ENCODE results near the gene CRISPLD2.

CRISPLD2 gene

DNA sequence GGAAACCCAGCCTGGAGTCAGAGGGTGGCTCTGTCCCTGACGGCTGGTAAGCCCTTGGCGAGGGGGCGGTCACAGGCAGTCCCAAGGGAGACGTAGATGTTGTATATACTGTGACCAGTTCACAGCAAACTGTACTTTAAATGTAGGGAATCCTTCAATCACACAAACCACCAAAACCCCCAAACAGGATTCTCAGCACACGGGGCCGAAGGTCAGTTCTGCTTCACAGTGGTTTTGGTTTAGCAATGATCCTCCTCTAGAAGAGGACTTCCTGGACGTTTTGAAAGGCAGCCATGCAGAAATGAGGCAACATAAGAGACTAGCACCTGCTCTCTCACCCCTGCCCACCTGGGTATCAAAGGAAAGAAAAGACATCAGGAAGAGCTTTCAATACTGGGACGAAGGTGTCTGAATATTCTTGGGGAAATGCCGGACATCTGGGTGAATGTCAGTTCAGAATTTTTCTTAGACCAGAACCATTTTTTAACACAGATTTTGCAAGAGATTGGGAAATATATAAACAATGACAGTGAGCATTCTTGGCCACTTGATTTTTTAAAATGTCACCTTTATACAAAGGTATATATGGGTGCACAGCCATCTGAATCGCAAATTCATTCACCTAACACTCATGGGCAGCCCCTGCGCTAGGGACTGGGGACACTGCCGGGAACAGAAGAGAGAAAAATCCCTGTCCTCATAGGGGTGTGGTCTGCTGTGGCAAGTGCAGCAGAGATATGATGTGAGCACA is 74.2 kb downstream of the CRISPLD2 start:
- no peak for TF ChIP-seq CTCF (IDR thresholded peaks at IDR 0.05)

DNA sequence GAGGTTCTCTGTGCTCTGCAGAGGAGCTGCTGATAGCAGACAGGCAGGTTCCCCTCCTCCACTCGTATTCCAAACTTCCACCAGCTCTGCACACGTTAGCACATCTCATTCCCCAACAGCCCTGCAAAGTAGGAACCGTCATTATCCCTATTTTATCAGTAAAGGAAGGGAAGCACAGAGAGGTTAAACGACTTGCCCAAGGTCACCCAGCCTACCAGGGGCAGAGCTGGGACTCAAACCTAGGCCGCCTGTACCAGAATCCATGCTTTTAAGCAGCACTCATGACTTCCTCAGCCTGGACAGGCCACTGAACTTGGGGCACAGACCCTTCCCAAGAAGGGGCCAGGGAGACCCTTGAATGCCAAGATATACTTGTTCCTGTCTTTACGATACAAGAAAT is 75.2 kb downstream of the CRISPLD2 start:
- TF ChIP-seq CTCF (IDR thresholded peaks at IDR 0.05) = no peak
- peak overlapping the region; percentile 97 for H3K27ac ChIP-seq
- no peaks in the 10 kb centered on the region for H3K9me3 ChIP-seq
- peak overlapping the region in 1 of 2 experiments; percentile 42 for H3K4me3 ChIP-seq (ENCODE audit: low read depth in 1 of 2, low read length in 1 of 2)
- H3K4me1 ChIP-seq (ENCODE audit: control insufficient read depth in 1 of 2, insufficient read depth in 1 of 2, low read depth in 1 of 2, low read length in 1 of 2) = peaks cover 78 to 81% of the 10 kb centered on the region in 2 experiments
- no peaks in the 10 kb centered on the region for H3K27me3 ChIP-seq
- H3K36me3 ChIP-seq = peaks cover 49% of the 10 kb centered on the region

More for the DNA sequence above, 74.2 kb downstream of the CRISPLD2 start:
- peak overlapping the region; percentile 97 for H3K27ac ChIP-seq
- peaks cover 49% of the 10 kb centered on the region for H3K36me3 ChIP-seq
- H3K9me3 ChIP-seq = no peaks in the 10 kb centered on the region
- H3K27me3 ChIP-seq = no peaks in the 10 kb centered on the region
- peaks cover 72 to 73% of the 10 kb centered on the region in 2 experiments for H3K4me1 ChIP-seq (ENCODE audit: control insufficient read depth in 1 of 2, insufficient read depth in 1 of 2, low read depth in 1 of 2, low read length in 1 of 2)
- H3K4me3 ChIP-seq (ENCODE audit: low read depth in 1 of 2, low read length in 1 of 2) = peak overlapping the region; percentile 7 to 42

GRCh38 chr16:84896847-84897246 is 77.1 kb downstream of the CRISPLD2 start:
- H3K4me1 ChIP-seq (ENCODE audit: control insufficient read depth in 1 of 2, insufficient read depth in 1 of 2, low read depth in 1 of 2, low read length in 1 of 2) = peaks cover 77 to 81% of the 10 kb centered on the region in 2 experiments
- peak overlapping the region in 1 of 2 experiments; percentile 3 for H3K4me3 ChIP-seq (ENCODE audit: low read depth in 1 of 2, low read length in 1 of 2)
- peaks cover 45% of the 10 kb centered on the region for H3K36me3 ChIP-seq
- H3K27ac ChIP-seq = peak overlapping the region; percentile 97
- no peaks in the 10 kb centered on the region for H3K27me3 ChIP-seq
- no peak for TF ChIP-seq CTCF (IDR thresholded peaks at IDR 0.05)
- no peaks in the 10 kb centered on the region for H3K9me3 ChIP-seq

DNA sequence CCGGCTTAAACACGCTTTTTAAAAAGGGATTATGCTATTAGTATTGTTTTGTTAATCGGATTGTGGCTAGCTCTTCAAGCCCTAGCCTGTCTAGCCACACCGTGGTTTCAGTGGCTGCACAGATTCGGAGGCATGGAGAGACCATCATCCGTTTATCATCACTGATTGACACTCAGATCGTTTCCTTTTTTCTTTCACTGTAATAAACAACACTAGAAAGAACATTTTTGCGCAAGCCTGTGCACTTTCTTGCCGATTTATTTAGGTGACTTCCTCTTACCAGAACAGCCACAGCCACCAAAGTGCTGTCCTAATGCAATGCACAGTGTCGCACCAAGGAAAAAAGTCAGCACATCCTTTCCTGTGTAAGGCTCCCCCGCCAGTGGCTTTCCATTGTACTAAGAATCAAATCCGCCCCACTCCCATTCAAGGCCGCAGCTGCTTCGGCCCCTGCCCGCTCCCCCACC is 78.2 kb downstream of the CRISPLD2 start:
- H3K4me3 ChIP-seq (ENCODE audit: low read depth in 1 of 2, low read length in 1 of 2) = peak overlapping the region; percentile 18 to 22
- H3K27ac ChIP-seq = peak overlapping the region; percentile 97
- no peaks in the 10 kb centered on the region for H3K27me3 ChIP-seq
- H3K9me3 ChIP-seq = no peaks in the 10 kb centered on the region
- H3K36me3 ChIP-seq = peaks cover 46% of the 10 kb centered on the region
- H3K4me1 ChIP-seq (ENCODE audit: control insufficient read depth in 1 of 2, insufficient read depth in 1 of 2, low read depth in 1 of 2, low read length in 1 of 2) = peaks cover 66 to 70% of the 10 kb centered on the region in 2 experiments
- no peak for TF ChIP-seq CTCF (IDR thresholded peaks at IDR 0.05)

- peaks cover 61 to 65% of the 10 kb centered on the region in 2 experiments for H3K4me1 ChIP-seq (ENCODE audit: control insufficient read depth in 1 of 2, insufficient read depth in 1 of 2, low read depth in 1 of 2, low read length in 1 of 2)
- H3K4me3 ChIP-seq (ENCODE audit: low read depth in 1 of 2, low read length in 1 of 2) = peak overlapping the region; percentile 18 to 22
- peaks cover 48% of the 10 kb centered on the region for H3K36me3 ChIP-seq
- peak overlapping the region; percentile 97 for H3K27ac ChIP-seq
- no peak for TF ChIP-seq CTCF (IDR thresholded peaks at IDR 0.05)
- no peaks in the 10 kb centered on the region for H3K9me3 ChIP-seq
- H3K27me3 ChIP-seq = no peaks in the 10 kb centered on the region
Observed at GRCh38 chr16:84898447-84898846, 78.7 kb downstream of the CRISPLD2 start.

All from neutrophil (primary cell).